GM21825 (cell line): ENCODE results near the gene RTN4RL2.

Experiments
- ATAC-seq: cut with Tn5 transposase; IDR thresholded peaks from one replicate; pipeline ENCODE4 v1.9.1; 2021; ENCODE audit warnings: mild to moderate bottlenecking, moderate library complexity; ENCODE audit not compliant: unreplicated experiment

The RTN4RL2 gene

GRCh38 chr11:57523419-57523818, 63.1 kb downstream of the RTN4RL2 start:
- no peak for ATAC-seq
